Erythroblast (primary cell): ENCODE results near the gene SPEF2.

Experiments
- GATA1 ChIP-seq: IDR thresholded peaks from 2 replicates; pipeline ENCODE4 v1.6.1; 2011; ENCODE audit warnings: low read depth, mild to moderate bottlenecking, control low read depth, low read length, moderate library complexity
- POLR2A ChIP-seq: IDR thresholded peaks from 2 replicates; pipeline ENCODE4 v1.6.1; 2011; ENCODE audit warnings: mild to moderate bottlenecking, low read length

- no peak for TF ChIP-seq POLR2A
- TF ChIP-seq GATA1: no peak
These were observed 204.8 kb downstream of the SPEF2 start for GRCh38 chr5:35822511-35822910.
